Glutamatergic neuron (in vitro differentiated cells): ENCODE measurements around the gene CDC25A. TPM values are rescaled to one million over a fixed set of nuclear protein-coding genes. Genes with fewer than 3 reads are reported as not detected.
"Not testable (repeated sequence)": the region's sequence is repeated elsewhere in the genome, so short reads cannot be mapped to it uniquely, and the experiment has no call there.

Experiments
- DNase-seq: peaks from one replicate; pipeline ENCODE4 v3.0.0; 2022
- H3K27ac Mint-ChIP-seq: one replicate; pipeline ENCODE4 v1.8.0; 2020; ENCODE audit warnings: mild to moderate bottlenecking, mixed read lengths, inconsistent platforms; ENCODE audit not compliant: unreplicated experiment
- H3K27me3 Mint-ChIP-seq: one replicate; pipeline ENCODE4 v1.8.0; 2020; ENCODE audit warnings: mild to moderate bottlenecking, moderate library complexity, mixed read lengths, inconsistent platforms; ENCODE audit not compliant: unreplicated experiment
- H3K36me3 Mint-ChIP-seq: one replicate; pipeline ENCODE4 v1.8.0; 2020; ENCODE audit warnings: mild to moderate bottlenecking, mixed read lengths, inconsistent platforms; ENCODE audit not compliant: unreplicated experiment
- H3K4me1 Mint-ChIP-seq: one replicate; pipeline ENCODE4 v1.8.0; 2020; ENCODE audit warnings: mild to moderate bottlenecking, low read depth, mixed read lengths, inconsistent platforms; ENCODE audit not compliant: unreplicated experiment
- H3K4me3 Mint-ChIP-seq: one replicate; pipeline ENCODE4 v1.8.0; 2020; ENCODE audit warnings: mild to moderate bottlenecking, mixed read lengths, inconsistent platforms; ENCODE audit not compliant: unreplicated experiment
- H3K9me3 Mint-ChIP-seq: one replicate; pipeline ENCODE4 v1.8.0; 2020; ENCODE audit warnings: mild to moderate bottlenecking, moderate library complexity, mixed read lengths, inconsistent platforms; ENCODE audit not compliant: unreplicated experiment
- CTCF ChIP-seq: fragments of 200-600 bp; sonication (generic); IDR thresholded peaks from one replicate; pipeline ENCODE4 v1.5.0; 2021; ENCODE audit not compliant: partially characterized antibody, unreplicated experiment
- total RNA-seq: library from RNA; stranded (reverse); fragmentation: NEBNext Ultra II Directional; extraction: Animal tissue kit (Norgen Biotek cat#: 25700); gene quantifications from one replicate; pipeline ENCODE4 v1.2.1, GENCODE V29; 2021; ENCODE audit not compliant: unreplicated experiment

CDC25A gene
- total RNA-seq, 1 donor from 2014 or later, result 11.8 TPM

- no peaks in the 10 kb centered on the region for H3K36me3 Mint-ChIP-seq
- H3K4me3 Mint-ChIP-seq, result no peak overlapping the region
- peaks cover 3% of the 10 kb centered on the region for H3K4me1 Mint-ChIP-seq
- no peak for TF ChIP-seq CTCF
- no peak overlapping the region for H3K27ac Mint-ChIP-seq
- DNase-seq, result no peak
- H3K27me3 Mint-ChIP-seq, result peaks cover 1% of the 10 kb centered on the region
- peaks cover 3% of the 10 kb centered on the region for H3K9me3 Mint-ChIP-seq
These were observed 68.0 kb downstream of the CDC25A start for GRCh38 chr3:48120223-48120622.

GRCh38 chr3:48119505-48120193 lies 68.6 kb downstream of the CDC25A start:
- TF ChIP-seq CTCF, result no peak
- Mint-ChIP-seq H3K27ac (no peak overlapping the region), H3K9me3 (peaks cover 3% of the 10 kb centered on the region), H3K4me1 (peaks cover 3% of the 10 kb centered on the region), H3K36me3 (no peaks in the 10 kb centered on the region), H3K4me3 (no peak overlapping the region), H3K27me3 (peaks cover 4% of the 10 kb centered on the region)
- DNase-seq, result no peak

DNA sequence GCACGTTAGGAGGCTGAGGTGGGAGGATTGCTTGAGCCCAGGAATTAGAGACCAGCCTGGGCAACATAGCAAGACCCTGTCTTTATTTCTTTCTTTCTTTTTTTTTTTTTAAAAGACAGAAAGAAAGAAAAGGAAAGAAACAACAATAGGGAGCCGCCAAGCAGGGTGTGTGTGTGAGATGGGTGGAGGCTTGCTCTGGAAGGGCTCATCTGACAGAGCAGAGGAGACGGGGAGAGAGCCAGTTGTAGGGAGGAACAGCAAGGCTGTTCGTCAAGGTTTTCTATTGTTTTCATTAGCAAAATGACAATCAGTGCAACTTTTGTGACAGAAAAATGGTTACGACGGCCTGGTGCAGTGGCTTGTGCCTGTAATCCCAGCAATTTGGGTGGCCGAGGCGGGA lies 69.3 kb downstream of the CDC25A start:
- Mint-ChIP-seq H3K4me1 (peaks cover 3% of the 10 kb centered on the region), H3K27ac (no peak overlapping the region), H3K4me3 (no peak overlapping the region), H3K36me3 (no peaks in the 10 kb centered on the region), H3K27me3 (peaks cover 4% of the 10 kb centered on the region), H3K9me3 (peaks cover 3% of the 10 kb centered on the region)
- no peak for DNase-seq
- TF ChIP-seq CTCF, result no peak

GRCh38 chr3:48118322-48118721 lies 69.9 kb downstream of the CDC25A start:
- DNase-seq, result no peak
- H3K4me1 Mint-ChIP-seq, result peaks cover 3% of the 10 kb centered on the region
- peaks cover 3% of the 10 kb centered on the region for H3K9me3 Mint-ChIP-seq
- no peak overlapping the region for H3K27ac Mint-ChIP-seq
- peaks cover 4% of the 10 kb centered on the region for H3K27me3 Mint-ChIP-seq
- no peak for TF ChIP-seq CTCF
- H3K4me3 Mint-ChIP-seq, result no peak overlapping the region
- no peaks in the 10 kb centered on the region for H3K36me3 Mint-ChIP-seq

DNA sequence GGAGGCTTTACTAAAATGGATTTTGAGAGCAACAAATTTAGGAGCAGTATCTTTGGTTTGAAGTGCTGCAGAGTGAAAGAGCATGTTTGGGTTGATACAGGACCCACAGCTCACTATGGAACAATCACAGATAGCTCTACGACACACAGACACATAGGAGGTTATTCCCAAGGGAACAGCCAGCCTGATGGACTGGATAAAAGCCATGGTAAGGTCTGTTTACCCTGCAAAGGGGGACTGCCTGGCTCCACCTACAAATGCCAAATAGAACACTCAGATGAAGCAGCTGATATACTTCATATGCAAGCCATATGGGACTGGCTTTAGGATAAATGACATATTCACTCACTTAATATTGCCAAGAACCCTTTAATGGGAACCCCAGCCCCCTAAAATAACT lies 75.4 kb downstream of the CDC25A start:
- Mint-ChIP-seq H3K27ac (no peak overlapping the region), H3K36me3 (no peaks in the 10 kb centered on the region), H3K27me3 (peaks cover 2% of the 10 kb centered on the region), H3K4me1 (peaks cover 7% of the 10 kb centered on the region), H3K9me3 (peaks cover 3% of the 10 kb centered on the region), H3K4me3 (no peak overlapping the region)
- TF ChIP-seq CTCF, result no peak
- peak; percentile 20 for DNase-seq

DNA sequence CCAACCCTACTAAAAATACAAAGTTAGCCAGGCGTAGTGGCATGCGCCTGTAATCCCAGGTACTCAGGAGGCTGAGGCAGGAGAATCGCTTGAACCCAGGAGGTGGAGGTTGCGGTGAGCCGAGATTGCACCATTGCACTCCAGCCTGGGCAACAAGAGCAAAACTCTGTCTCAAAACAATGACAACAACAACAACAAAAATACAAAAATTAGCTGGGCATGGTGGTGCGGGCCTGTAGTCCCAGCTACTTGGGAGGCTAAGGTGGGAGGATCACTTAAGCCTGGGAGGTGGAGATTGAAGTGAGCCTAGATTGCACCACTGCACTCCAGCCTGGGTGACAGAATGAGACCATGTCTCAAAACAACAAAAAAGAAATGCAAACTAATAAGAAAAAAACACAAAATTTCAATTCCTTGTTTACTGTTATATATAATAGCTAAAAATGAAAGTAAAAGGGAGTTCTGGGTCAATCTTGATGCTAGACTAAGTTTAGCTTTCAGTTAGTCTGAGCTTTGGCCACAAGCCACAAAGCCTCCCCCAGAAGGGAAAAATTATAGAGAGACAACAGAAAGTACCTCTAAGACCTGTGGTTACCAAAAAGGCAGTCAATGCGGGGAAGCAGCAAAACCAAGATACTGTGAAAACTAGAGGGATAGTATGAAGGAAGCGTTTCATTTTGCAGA lies 76.0 kb downstream of the CDC25A start:
- H3K27me3 Mint-ChIP-seq, DNase-seq, H3K9me3 Mint-ChIP-seq, H3K27ac Mint-ChIP-seq, H3K4me3 Mint-ChIP-seq, H3K4me1 Mint-ChIP-seq, H3K36me3 Mint-ChIP-seq: not testable (repeated sequence)
